ENCODE data around the gene KCNG2. TPM values are rescaled to one million over a fixed set of nuclear protein-coding genes. Genes with fewer than 3 reads are reported as not detected.

The KCNG2 gene
- total and polyA plus RNA-seq, 10 of the 15 experiments (the other 5 are each of a cell fraction or from before 2014, with no cell fraction given) = 0.20 to 0.23 TPM; not detected in 8

DNA sequence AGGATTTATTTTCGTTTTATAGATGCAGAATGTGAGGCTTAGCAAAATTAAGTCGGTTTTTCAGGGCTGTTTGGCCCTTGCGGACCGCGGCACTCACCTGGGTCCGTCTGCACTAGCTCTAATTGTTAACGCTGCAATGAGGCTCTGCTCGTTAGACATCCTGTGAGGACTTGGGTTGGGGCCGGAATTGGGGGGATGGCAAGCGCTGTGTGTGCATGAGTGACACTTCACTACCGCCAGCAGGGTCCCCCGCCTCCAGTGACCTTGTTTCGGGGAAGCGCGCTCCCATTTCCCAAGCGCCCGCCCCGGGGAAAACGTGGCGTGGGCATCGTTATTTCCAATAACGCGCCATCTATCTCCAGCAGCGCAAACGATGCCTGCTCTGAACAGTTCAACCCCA lies 54.2 kb downstream of the KCNG2 start:
- CTCF ChIA-PET = no interaction called here
- intact Hi-C loops (cut with micrococcal nuclease; ENCODE audit: unreplicated experiment) = no loop called here
- POLR2A ChIA-PET = no interaction called here

DNA sequence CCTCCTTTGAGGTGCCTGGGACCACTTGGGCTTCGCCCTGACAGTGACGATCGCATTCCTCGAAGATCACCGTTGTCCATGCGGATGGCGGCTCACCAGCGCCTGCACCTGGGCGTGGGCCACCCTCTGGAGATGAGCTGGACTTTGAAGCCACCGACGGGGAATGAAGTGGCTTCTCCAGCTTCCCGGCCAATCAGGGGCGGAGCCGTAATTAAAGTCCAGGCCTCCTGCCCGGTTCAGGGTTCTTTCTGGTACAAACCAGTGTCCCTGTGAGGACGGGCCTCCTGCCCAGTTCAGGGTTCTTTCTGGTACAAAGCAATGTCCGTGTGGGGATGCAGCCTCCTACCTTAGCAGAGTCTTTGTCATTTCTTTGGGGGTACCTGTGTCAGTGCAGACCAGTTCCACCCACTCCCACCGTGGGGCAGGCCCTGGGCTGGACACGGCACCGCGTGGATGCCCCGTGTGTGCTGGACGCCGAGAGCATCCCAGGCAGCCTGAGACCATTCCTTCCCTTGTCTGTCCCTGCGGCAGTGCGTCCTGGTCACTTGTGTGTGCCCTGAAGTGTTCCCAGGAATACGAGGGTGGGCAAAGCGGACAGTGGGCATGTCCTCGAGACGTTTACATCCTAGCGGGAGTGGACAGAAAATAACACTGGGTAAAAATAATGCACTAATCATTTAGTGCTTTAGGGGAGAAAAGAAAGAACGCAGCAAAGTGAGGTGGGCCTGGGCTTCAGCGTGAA lies 55.0 kb downstream of the KCNG2 start:
- Histone ChIP-seq H3K9me3 (replicated peaks; ENCODE audit: control insufficient read depth, insufficient read depth, low read length) (no peaks in the 10 kb centered on the region), H3K4me3 (no peak overlapping the region), H3K36me3 (ENCODE audit: control insufficient read depth in 2 of 2, insufficient read depth in 2 of 2, low read length in 1 of 2) (no peaks in the 10 kb centered on the region), H4K20me1 (ENCODE audit: control insufficient read depth, insufficient read depth) (no peaks in the 10 kb centered on the region), H3K27ac (ENCODE audit: control insufficient read depth, insufficient read depth) (no peak overlapping the region), H3K4me1 (ENCODE audit: control insufficient read depth, insufficient read depth, low read length) (peaks cover 10% of the 10 kb centered on the region), H3K9ac (ENCODE audit: control insufficient read depth, insufficient read depth, low read length) (no peak overlapping the region), H3K79me2 (ENCODE audit: control insufficient read depth, insufficient read depth, low read length) (no peaks in the 10 kb centered on the region), H3K27me3 (replicated peaks in 1 of 2; ENCODE audit: control insufficient read depth in 2 of 2, insufficient read depth in 2 of 2, low read length in 1 of 2) (no peaks in the 10 kb centered on the region), H3K4me2 (ENCODE audit: control insufficient read depth, insufficient read depth) (no peak overlapping the region), H2AFZ (ENCODE audit: control insufficient read depth, low read depth, low read length) (no peak overlapping the region)
- RAD21 ChIA-PET (ENCODE audit: unreplicated experiment) = no interaction called here
- DNase-seq (ENCODE audit: low read depth, low spot score) = no peak
- no TSS peak for BruUV-seq (replicated peaks)
- ATAC-seq = no peak
- CTCF ChIA-PET = no interaction called here
- FAIRE-seq = no peak
- POLR2A ChIA-PET = no interaction called here
- intact Hi-C loops (cut with micrococcal nuclease; ENCODE audit: unreplicated experiment) (no loop called here), in situ Hi-C loops (cut with MboI) (no loop called here)
- 80% methylated on average over 31 of the region's 33 CpGs for WGBS (ENCODE audit: insufficient coverage, insufficient replicate concordance, low lambda C conversion rate, missing lambda C conversion rate)
- SMC1A ChIA-PET (ENCODE audit: uncharacterized antibody, unreplicated experiment) = no interaction called here
- no peak for TF ChIP-seq MXI1 (IDR thresholded peaks at IDR 0.05; ENCODE audit: low read depth, low read length)
- TF ChIP-seq, protein P1, sequence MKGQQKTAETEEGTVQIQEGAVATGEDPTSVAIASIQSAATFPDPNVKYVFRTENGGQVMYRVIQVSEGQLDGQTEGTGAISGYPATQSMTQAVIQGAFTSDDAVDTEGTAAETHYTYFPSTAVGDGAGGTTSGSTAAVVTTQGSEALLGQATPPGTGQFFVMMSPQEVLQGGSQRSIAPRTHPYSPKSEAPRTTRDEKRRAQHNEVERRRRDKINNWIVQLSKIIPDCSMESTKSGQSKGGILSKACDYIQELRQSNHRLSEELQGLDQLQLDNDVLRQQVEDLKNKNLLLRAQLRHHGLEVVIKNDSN (IDR thresholded peaks at IDR 0.05; ENCODE audit: borderline replicate concordance, extremely low read length, insufficient read depth, low read depth, low read length) = no peak
- TF ChIP-seq HDGF (IDR thresholded peaks at IDR 0.05) = no peak
- TF ChIP-seq ETV6 (conservative IDR thresholded peaks at IDR 0.05 in 1 of 2, IDR thresholded peaks at IDR 0.05 in 1 of 2; ENCODE audit: borderline replicate concordance in 1 of 2, low read depth in 1 of 2) = no peak
- TF ChIP-seq FOXM1 (IDR thresholded peaks at IDR 0.05; ENCODE audit: low read depth, low read length) = no peak
- TF ChIP-seq ZNF622 (IDR thresholded peaks at IDR 0.05) = no peak
- no peak for TF ChIP-seq SUZ12 (IDR thresholded peaks at IDR 0.05; ENCODE audit: unreplicated experiment)
- TF ChIP-seq TCF3 (IDR thresholded peaks at IDR 0.05; ENCODE audit: borderline replicate concordance, insufficient read depth, low read depth, low read length) = no peak

More for the DNA sequence above, 54.2 kb downstream of the KCNG2 start:
- H3K9ac ChIP-seq (ENCODE audit: control insufficient read depth, insufficient read depth, low read length) = no peak overlapping the region
- in situ Hi-C loops (cut with MboI) = no loop called here
- SMC1A ChIA-PET (ENCODE audit: uncharacterized antibody, unreplicated experiment) = no interaction called here
- no TSS peak for BruUV-seq (replicated peaks)
- no peaks in the 10 kb centered on the region for H4K20me1 ChIP-seq (ENCODE audit: control insufficient read depth, insufficient read depth)
- ATAC-seq (no peak), FAIRE-seq (no peak), DNase-seq (ENCODE audit: low read depth, low spot score) (no peak)
- H3K27ac ChIP-seq (ENCODE audit: control insufficient read depth, insufficient read depth) = no peak overlapping the region
- no peaks in the 10 kb centered on the region for H3K27me3 ChIP-seq (replicated peaks in 1 of 2; ENCODE audit: control insufficient read depth in 2 of 2, insufficient read depth in 2 of 2, low read length in 1 of 2)
- H3K9me3 ChIP-seq (replicated peaks; ENCODE audit: control insufficient read depth, insufficient read depth, low read length) = no peaks in the 10 kb centered on the region
- H3K4me2 ChIP-seq (ENCODE audit: control insufficient read depth, insufficient read depth) = no peak overlapping the region
- WGBS (ENCODE audit: insufficient coverage, insufficient replicate concordance, low lambda C conversion rate, missing lambda C conversion rate) = 87% methylated on average over 25 of the region's 25 CpGs
- RAD21 ChIA-PET (ENCODE audit: unreplicated experiment) = no interaction called here
- no peak overlapping the region for H3K4me3 ChIP-seq
- no peaks in the 10 kb centered on the region for H3K79me2 ChIP-seq (ENCODE audit: control insufficient read depth, insufficient read depth, low read length)
- no peaks in the 10 kb centered on the region for H3K36me3 ChIP-seq (ENCODE audit: control insufficient read depth in 2 of 2, insufficient read depth in 2 of 2, low read length in 1 of 2)
- no peak overlapping the region for H2AFZ ChIP-seq (ENCODE audit: control insufficient read depth, low read depth, low read length)
- no peak for TF ChIP-seq EZH2 (IDR thresholded peaks at IDR 0.05; ENCODE audit: borderline replicate concordance, control insufficient read depth, low read depth, low read length)
- no peak for TF ChIP-seq ASH2L (IDR thresholded peaks at IDR 0.05; ENCODE audit: borderline replicate concordance, low read depth)
- TF ChIP-seq SIN3A (IDR thresholded peaks at IDR 0.05; ENCODE audit: low read depth, low read length) = no peak
- no peak for TF ChIP-seq TCF7 (IDR thresholded peaks at IDR 0.05; ENCODE audit: borderline replicate concordance)
- TF ChIP-seq KLF5 (IDR thresholded peaks at IDR 0.05; ENCODE audit: partially characterized antibody) = no peak
- no peak for TF ChIP-seq ZNF24 (IDR thresholded peaks at IDR 0.05)
- TF ChIP-seq SMARCA5 (IDR thresholded peaks at IDR 0.05) = no peak
- H3K4me1 ChIP-seq (ENCODE audit: control insufficient read depth, insufficient read depth, low read length) = peaks cover 10% of the 10 kb centered on the region

Measured in GM12878 (cell line).